K562 (cell line): ENCODE measurements around the gene RGL2. TPM values are rescaled to one million over a fixed set of nuclear protein-coding genes. Genes with fewer than 3 reads are reported as not detected.
A peak's percentile ranks its signal among the peaks of the same experiment; 100 is the strongest.

ENCODE experiments used
- ATAC-seq: fragments of 200-7000 bp; cut with Tn5 transposase; 3 replicates; pipeline ENCODE4 v1.9.1; 2020; ENCODE audit warnings: moderate library complexity
- BruUV-seq: library from RNA; stranded (reverse); fragments of 400-500 nt; replicated peaks from 2 replicates; lab custom pipeline; 2021; lab: Mats Ljungman, UMichigan
- CTCF ChIA-PET: fragments of 300-600 bp; formaldehyde crosslinking; extraction: SDS; loops from one replicate; lab custom pipeline; 2021; ENCODE audit warnings: low intra/inter-chr PET ratio; lab: Yijun Ruan, JAX
- POLR2A ChIA-PET: fragments of 300-600, 350-650 bp; sonication (Branson Sonifier 250); formaldehyde crosslinking; extraction: SDS; loops from one replicate; lab custom pipeline; 2021; ENCODE audit warnings: antibody characterized with exemption, inconsistent platforms; lab: Yijun Ruan, JAX
- DNase-seq, 4 experiments: peaks; one replicate each; pipeline versions ENCODE4 v3.0.0 to v3.0.0-alpha.2; 2011 to 2018; ENCODE audit warnings: low spot score in 3 of 4, mixed read lengths in 3 of 4; ENCODE audit errors: extremely low read depth in 1 of 4
- FAIRE-seq: peaks from 2 replicates; lab custom pipeline; 2011; peaks lifted over from hg19 to GRCh38; lab: Jason Lieb, UNC
- H2AFZ ChIP-seq: 2 replicates; pipeline ENCODE4 v1.6.0; 2011; ENCODE audit warnings: low read depth, low read length, control low read depth, inconsistent platforms
- H3K27ac ChIP-seq: fragments of 200-600 bp; 3 replicates; pipeline ENCODE4 v1.8.0; 2011; ENCODE audit warnings: low read depth, mild to moderate bottlenecking, control low read depth, inconsistent platforms, low read length, moderate library complexity, mixed read lengths; ENCODE audit errors: extremely low read depth
- H3K27me3 ChIP-seq, 2 experiments: fragments of 300-600 bp in 1 of 2; 2 replicates in 1 of 2; 3 replicates in 1 of 2; pipeline versions ENCODE4 v1.6.0 to v1.8.0; 2011; ENCODE audit warnings: inconsistent platforms in 2 of 2, low read length in 2 of 2, mild to moderate bottlenecking in 1 of 2, mixed read lengths in 1 of 2, moderate library complexity in 1 of 2; ENCODE audit not compliant: control insufficient read depth in 2 of 2, insufficient read depth in 2 of 2
- H3K36me3 ChIP-seq: fragments of 300-600 bp; 3 replicates; pipeline ENCODE4 v1.8.0; 2011; ENCODE audit warnings: mild to moderate bottlenecking, low read length, inconsistent platforms; ENCODE audit not compliant: control insufficient read depth, insufficient read depth
- H3K4me1 ChIP-seq, 2 experiments: fragments of 200-600 bp in 1 of 2; replicated peaks in 1 of 2; 2 replicates in 1 of 2; 3 replicates in 1 of 2; pipeline versions ENCODE4 v1.5.1 to v1.8.0; 2011; ENCODE audit warnings: inconsistent platforms in 2 of 2, low read length in 2 of 2, mild to moderate bottlenecking in 1 of 2, mixed read lengths in 1 of 2, moderate library complexity in 1 of 2; ENCODE audit not compliant: control insufficient read depth in 2 of 2, insufficient read depth in 2 of 2
- H3K4me2 ChIP-seq: 2 replicates; pipeline ENCODE4 v1.6.1; 2011; ENCODE audit warnings: low read length, control low read depth, inconsistent platforms, mixed read lengths; ENCODE audit not compliant: insufficient read depth
- H3K4me3 ChIP-seq: fragments of 200-600 bp; sonication (generic), shearing (Covaris generic); 2 replicates; pipeline ENCODE4 v1.5.1; 2016; ENCODE audit warnings: control low read depth, inconsistent platforms
- H3K79me2 ChIP-seq: fragments of 200-600 bp; 3 replicates; pipeline ENCODE4 v1.8.0; 2011; ENCODE audit warnings: low read length, inconsistent platforms; ENCODE audit not compliant: control insufficient read depth, insufficient read depth
- H3K9ac ChIP-seq, 2 experiments: 2 replicates each; pipeline versions ENCODE4 v1.6.0 to v1.6.1; 2011; ENCODE audit warnings: low read depth in 2 of 2, low read length in 2 of 2, control low read depth in 1 of 2, inconsistent platforms in 1 of 2, mild to moderate bottlenecking in 1 of 2, mixed read lengths in 1 of 2; ENCODE audit not compliant: insufficient read depth in 1 of 2
- H3K9me1 ChIP-seq: one replicate; pipeline ENCODE4 v1.6.0; 2011; ENCODE audit warnings: inconsistent platforms, mild to moderate bottlenecking, low read length, moderate library complexity; ENCODE audit not compliant: control insufficient read depth, insufficient read depth
- H3K9me3 ChIP-seq: replicated peaks from 2 replicates; pipeline ENCODE4 v1.5.1; 2011; ENCODE audit warnings: low read depth, low read length, inconsistent platforms; ENCODE audit not compliant: control insufficient read depth, insufficient read depth
- H4K20me1 ChIP-seq: replicated peaks from 2 replicates; pipeline ENCODE4 v1.6.1; 2011; ENCODE audit warnings: low read length, inconsistent platforms, mixed read lengths; ENCODE audit not compliant: control insufficient read depth, insufficient read depth
- CTBP1 ChIP-seq: fragments of 450-650 bp; IDR thresholded peaks from 2 replicates; pipeline ENCODE4 v1.6.1; 2016; ENCODE audit warnings: borderline replicate concordance
- DIDO1 ChIP-seq: fragments of 450-650 bp; IDR thresholded peaks from 2 replicates; pipeline ENCODE4 v1.6.1; 2016; ENCODE audit warnings: low read depth, missing biosample characterization, missing genetic modification characterization
- ESRRB ChIP-seq: fragments of 250-450 bp; sonication (Bioruptor Pico); IDR thresholded peaks from 2 replicates; pipeline ENCODE4 v1.5.0; 2020; ENCODE audit warnings: mild to moderate bottlenecking, moderate library complexity, borderline replicate concordance
- GABPA ChIP-seq: fragments of 200-800 bp; sonication (Bioruptor generic); conservative IDR thresholded peaks from 2 replicates; pipeline ENCODE4 v1.6.1; 2016; ENCODE audit warnings: low read depth, missing genetic modification characterization, missing compliant biosample characterization
- KAT8 ChIP-seq: fragments of 450-650 bp; IDR thresholded peaks from 2 replicates; pipeline ENCODE4 v1.6.1; 2016; ENCODE audit warnings: low read depth, mild to moderate bottlenecking
- MBD2 ChIP-seq: sonication (generic); IDR thresholded peaks from 2 replicates; pipeline ENCODE4 v1.6.1; 2016; ENCODE audit warnings: low read depth, borderline replicate concordance
- PCBP1 ChIP-seq: fragments of 200-400 bp; formaldehyde crosslinking; IDR thresholded peaks from 2 replicates; pipeline ENCODE4 v1.6.1; 2018; ENCODE audit warnings: mild to moderate bottlenecking, low read depth, low read length; ENCODE audit not compliant: poor library complexity, severe bottlenecking
- PML ChIP-seq: IDR thresholded peaks from 2 replicates; pipeline ENCODE4 v1.6.1; 2012; ENCODE audit warnings: low read length, inconsistent platforms
- RAD21 ChIP-seq, 2 experiments: fragments of 250-450 bp in 1 of 2; fragments of 450-650 bp in 1 of 2; sonication (Bioruptor Pico) in 1 of 2; formaldehyde crosslinking in 1 of 2; IDR thresholded peaks in 1 of 2; conservative IDR thresholded peaks in 1 of 2; 2 replicates each; pipeline versions ENCODE4 v1.4.0 to v1.8.0; 2020 to 2022; ENCODE audit warnings: mild to moderate bottlenecking in 2 of 2, moderate library complexity in 1 of 2
- ZBTB7A ChIP-seq: IDR thresholded peaks from 2 replicates; pipeline ENCODE4 v1.6.1; 2011; ENCODE audit warnings: low read depth, mild to moderate bottlenecking, low read length, moderate library complexity, borderline replicate concordance; ENCODE audit not compliant: control insufficient read depth
- ZKSCAN1 ChIP-seq: fragments of 150-350 bp; IDR thresholded peaks from 2 replicates; pipeline ENCODE4 v1.6.1; 2016; ENCODE audit warnings: low read depth, low read length
- ZNF217 ChIP-seq: sonication (generic); formaldehyde crosslinking; IDR thresholded peaks from 2 replicates; pipeline ENCODE4 v1.8.0; 2022; ENCODE audit warnings: mild to moderate bottlenecking, missing genetic modification reagents
- ZNF830 ChIP-seq: fragments of 250-450 bp; sonication (Bioruptor Pico); IDR thresholded peaks from 2 replicates; pipeline ENCODE4 v1.5.0; 2021; ENCODE audit warnings: mild to moderate bottlenecking
- WGBS: fragments of 100-300 bp; shearing (Covaris generic); methylation state at CpG from one replicate; pipeline ENCODE4 v1.1.6; 2016; ENCODE audit warnings: low coverage, mixed read lengths; ENCODE audit not compliant: insufficient coverage; ENCODE audit errors: missing lambda C conversion rate; 5-methylcytosine and 5-hydroxymethylcytosine counted together
- in situ Hi-C: fragments of 300-500 bp; cut with MboI; formaldehyde crosslinking; loops from 4 replicates; pipeline ENCODE4 v1.15.0; 2018; ENCODE audit warnings: inconsistent platforms, mixed read lengths
- intact Hi-C: fragments of 100-400 bp; cut with micrococcal nuclease; formaldehyde crosslinking; loops from 2 replicates; pipeline ENCODE4 v1.14.2; 2022
- polyA plus RNA-seq, 8 experiments: library from polyadenylated mRNA; depleted of rRNA in 4 of 8; stranded (reverse) in 5 of 8; unstranded in 3 of 8; fragments of >200 nt; fragmentation: Nextera tagmentation in 2 of 8; fragmentation: Illumina TruSeq in 1 of 8; extraction: Ambion mirVana in 2 of 8; extraction: Trizol in 1 of 8; gene quantifications; 2 replicates each; pipeline versions ENCODE4 v1.2.1 to v1.2.3, GENCODE V29; 2011 to 2014; ENCODE audit warnings: inconsistent platforms in 1 of 8, missing spikeins in 1 of 8
- total RNA-seq, 7 experiments: library from RNA; depleted of rRNA in 6 of 7; stranded (reverse); fragments of >200 nt in 6 of 7; fragmentation: Illumina TruSeq in 2 of 7; extraction: Trizol in 2 of 7; gene quantifications; 2 replicates each; pipeline versions ENCODE4 v1.2.1 to v1.2.3, GENCODE V29; 2011 to 2021; ENCODE audit warnings: low replicate concordance in 1 of 7
- TF ChIP-seq, protein P1 (sequence below): sonication (generic); formaldehyde crosslinking; IDR thresholded peaks from 2 replicates; pipeline ENCODE4 v1.9.0; 2022; ENCODE audit warnings: mild to moderate bottlenecking, missing genetic modification reagents
- TF ChIP-seq, protein P2 (sequence below), 2 experiments: fragments of 200-800 bp in 1 of 2; sonication (Bioruptor generic) in 1 of 2; sonication (generic) in 1 of 2; formaldehyde crosslinking in 1 of 2; IDR thresholded peaks in 1 of 2; conservative IDR thresholded peaks in 1 of 2; 2 replicates each; pipeline versions ENCODE4 v1.5.0 to v1.6.1; 2016 to 2020; ENCODE audit warnings: missing compliant biosample characterization in 1 of 2, missing genetic modification characterization in 1 of 2, missing genetic modification reagents in 1 of 2
- TF ChIP-seq, protein P3 (sequence below): sonication (generic); formaldehyde crosslinking; IDR thresholded peaks from 2 replicates; pipeline ENCODE4 v1.9.0; 2022; ENCODE audit warnings: mild to moderate bottlenecking, missing genetic modification reagents
- TF ChIP-seq, protein P4 (sequence below): fragments of 450-650 bp; formaldehyde crosslinking; IDR thresholded peaks from 2 replicates; pipeline ENCODE4 v1.4.0; 2022; ENCODE audit warnings: missing genetic modification characterization

Gene RGL2
- total and polyA plus RNA-seq, 9 of the 15 experiments (the other 6 are each of a cell fraction or from before 2014, with no cell fraction given): 1.8 to 57.1 (median 19.5) TPM

DNA sequence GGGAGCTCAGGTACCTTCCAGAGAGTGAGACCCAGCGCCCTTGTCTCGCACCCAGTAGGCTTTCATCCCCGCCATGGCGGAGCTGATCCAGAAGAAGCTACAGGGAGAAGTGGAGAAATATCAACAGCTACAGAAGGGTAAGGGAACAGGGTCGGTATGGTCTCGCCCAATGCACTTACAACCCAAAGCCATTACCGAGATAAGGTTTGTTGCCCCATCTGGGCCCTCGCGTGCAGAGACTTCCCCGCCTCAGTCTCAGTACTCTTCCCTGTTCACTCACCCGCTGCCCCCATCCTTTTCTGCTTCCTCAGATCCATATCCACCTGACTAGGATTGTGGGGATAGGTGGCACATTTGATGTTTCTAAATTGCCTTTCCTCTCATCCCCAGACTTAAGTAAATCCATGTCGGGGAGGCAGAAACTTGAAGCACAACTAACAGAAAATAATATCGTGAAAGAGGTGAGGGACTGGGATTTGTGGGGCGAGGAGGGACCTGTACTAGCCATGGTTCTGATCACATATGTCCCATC, 8.9 kb downstream of the RGL2 start:
- Histone ChIP-seq H3K79me2 (peaks cover 45% of the 10 kb centered on the region), H3K9me1 (peaks cover 3% of the 10 kb centered on the region), H3K36me3 (peaks cover 74% of the 10 kb centered on the region), H3K9me3 (no peaks in the 10 kb centered on the region), H3K4me3 (peak overlapping the region; percentile 76), H2AFZ (peak overlapping the region; percentile 99), H3K4me2 (peak overlapping the region; percentile 98), H3K4me1 (peaks cover 13 to 24% of the 10 kb centered on the region in 2 experiments; a peak in 4 of 5 replicates), H4K20me1 (no peaks in the 10 kb centered on the region), H3K9ac (peak overlapping the region; percentile 91 to 94), H3K27ac (peak overlapping the region; percentile 83), H3K27me3 (no peaks in the 10 kb centered on the region)
- BruUV-seq: TSS peak; percentile 91
- CTCF ChIA-PET: interaction anchor here (0.6 kb wide), 1 partner anchor 229 kb away, joined by 3 read pairs; no protein-coding TSS in a partner anchor
- peak; percentile 47 for ATAC-seq
- intact Hi-C loops: no loop called here
- DNase-seq: peak in 3 of 4 experiments; percentile 42 to 61 (median 50)
- WGBS: under 1% methylated on average over 14 of the region's 14 CpGs
- POLR2A ChIA-PET: interaction anchor here (0.7 to 7.1 kb wide), 12 partner anchors 8 to 201 kb away, joined by 3 to 90 read pairs (median 6); partner anchors contain the start of genes B3GALT4, RGL2, RPS18 and VPS52
- in situ Hi-C loops: no loop called here
- peak; percentile 29 for FAIRE-seq
- TF ChIP-seq, protein P1, sequence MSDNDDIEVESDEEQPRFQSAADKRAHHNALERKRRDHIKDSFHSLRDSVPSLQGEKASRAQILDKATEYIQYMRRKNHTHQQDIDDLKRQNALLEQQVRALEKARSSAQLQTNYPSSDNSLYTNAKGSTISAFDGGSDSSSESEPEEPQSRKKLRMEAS (CRISPR knock-in tag): peak; percentile 48
- TF ChIP-seq ESRRB (CRISPR knock-in tag): 0 out of 2 replicates have a peak, but pooled peaks have one; percentile 27
- TF ChIP-seq ZKSCAN1: peak; percentile 97
- no peak for TF ChIP-seq DIDO1 (tag)
- TF ChIP-seq ZNF217 (CRISPR knock-in tag): no peak
- 0 out of 2 replicates have a peak, but pooled peaks have one; percentile 9 for TF ChIP-seq ZNF830 (CRISPR knock-in tag)
- no peak for TF ChIP-seq KAT8
- TF ChIP-seq, protein P2, sequence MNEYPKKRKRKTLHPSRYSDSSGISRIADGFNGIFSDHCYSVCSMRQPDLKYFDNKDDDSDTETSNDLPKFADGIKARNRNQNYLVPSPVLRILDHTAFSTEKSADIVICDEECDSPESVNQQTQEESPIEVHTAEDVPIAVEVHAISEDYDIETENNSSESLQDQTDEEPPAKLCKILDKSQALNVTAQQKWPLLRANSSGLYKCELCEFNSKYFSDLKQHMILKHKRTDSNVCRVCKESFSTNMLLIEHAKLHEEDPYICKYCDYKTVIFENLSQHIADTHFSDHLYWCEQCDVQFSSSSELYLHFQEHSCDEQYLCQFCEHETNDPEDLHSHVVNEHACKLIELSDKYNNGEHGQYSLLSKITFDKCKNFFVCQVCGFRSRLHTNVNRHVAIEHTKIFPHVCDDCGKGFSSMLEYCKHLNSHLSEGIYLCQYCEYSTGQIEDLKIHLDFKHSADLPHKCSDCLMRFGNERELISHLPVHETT (CRISPR knock-in tag; conservative IDR thresholded peaks at IDR 0.05 in 1 of 2, IDR thresholded peaks at IDR 0.05 in 1 of 2): no peak
- TF ChIP-seq MBD2: 0 out of 2 replicates have a peak, but pooled peaks have one; percentile 10
- TF ChIP-seq ZBTB7A: 0 out of 2 replicates have a peak, but pooled peaks have one; percentile 5
- TF ChIP-seq PCBP1: no peak
- TF ChIP-seq RAD21 (CRISPR knock-in tag; conservative IDR thresholded peaks at IDR 0.05 in 1 of 2, IDR thresholded peaks at IDR 0.05 in 1 of 2): 0 out of 4 replicates have a peak, but pooled peaks of 1 of the 2 experiments have one; percentile 6
- TF ChIP-seq, protein P3, sequence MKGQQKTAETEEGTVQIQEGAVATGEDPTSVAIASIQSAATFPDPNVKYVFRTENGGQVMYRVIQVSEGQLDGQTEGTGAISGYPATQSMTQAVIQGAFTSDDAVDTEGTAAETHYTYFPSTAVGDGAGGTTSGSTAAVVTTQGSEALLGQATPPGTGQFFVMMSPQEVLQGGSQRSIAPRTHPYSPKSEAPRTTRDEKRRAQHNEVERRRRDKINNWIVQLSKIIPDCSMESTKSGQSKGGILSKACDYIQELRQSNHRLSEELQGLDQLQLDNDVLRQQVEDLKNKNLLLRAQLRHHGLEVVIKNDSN: peak; percentile 19; the same call in 1 of the 2 replicates
- 0 out of 2 replicates have a peak, but pooled peaks have one; percentile 8 for TF ChIP-seq CTBP1
- TF ChIP-seq PML: peak; percentile 5; the same call in 1 of the 2 replicates
- TF ChIP-seq, protein P4, sequence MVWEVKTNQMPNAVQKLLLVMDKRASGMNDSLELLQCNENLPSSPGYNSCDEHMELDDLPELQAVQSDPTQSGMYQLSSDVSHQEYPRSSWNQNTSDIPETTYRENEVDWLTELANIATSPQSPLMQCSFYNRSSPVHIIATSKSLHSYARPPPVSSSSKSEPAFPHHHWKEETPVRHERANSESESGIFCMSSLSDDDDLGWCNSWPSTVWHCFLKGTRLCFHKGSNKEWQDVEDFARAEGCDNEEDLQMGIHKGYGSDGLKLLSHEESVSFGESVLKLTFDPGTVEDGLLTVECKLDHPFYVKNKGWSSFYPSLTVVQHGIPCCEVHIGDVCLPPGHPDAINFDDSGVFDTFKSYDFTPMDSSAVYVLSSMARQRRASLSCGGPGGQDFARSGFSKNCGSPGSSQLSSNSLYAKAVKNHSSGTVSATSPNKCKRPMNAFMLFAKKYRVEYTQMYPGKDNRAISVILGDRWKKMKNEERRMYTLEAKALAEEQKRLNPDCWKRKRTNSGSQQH (CRISPR knock-in tag): peak; percentile 77; the same call in 1 of the 2 replicates
- peak; percentile 60; the same call in 1 of the 2 replicates for TF ChIP-seq GABPA (tag)
